ENCODE measurements around the gene FBXL16. TPM values are rescaled to one million over a fixed set of nuclear protein-coding genes. Genes with fewer than 3 reads are reported as not detected.

The FBXL16 gene
- polyA plus RNA-seq, 1 of the 3 experiments (the other 2 are of a cell fraction) = 19.8 TPM

GRCh38 chr16:660132-660458 lies 45.5 kb downstream of the FBXL16 start:
- no peak overlapping the region for H3K9ac ChIP-seq
- WGBS (ENCODE audit: low lambda C conversion rate) = 49% methylated on average over 5 of the region's 6 CpGs
- H3K4me3 ChIP-seq (ENCODE audit: low read depth in 2 of 2, low read length in 1 of 2) = peak overlapping the region in 1 of 2 experiments; percentile 40; a peak in 2 of 4 replicates
- peak overlapping the region; percentile 45 to 96 for H3K27ac ChIP-seq (ENCODE audit: low read depth in 2 of 2, low read length in 1 of 2)
- CTCF ChIA-PET = interaction anchor here (0.7 to 6.7 kb wide), 13 partner anchors 10 to 88 kb away, joined by 3 to 92 read pairs (median 5); partner anchors contain the start of genes MCRIP2, RHBDL1, STUB1 and WDR24
- H3K27me3 ChIP-seq (ENCODE audit: insufficient read depth) = no peaks in the 10 kb centered on the region
- H3K4me2 ChIP-seq = peak overlapping the region; percentile 63; the same call in 1 of the 2 replicates
- no peaks in the 10 kb centered on the region for H3K9me3 ChIP-seq
- no peaks in the 10 kb centered on the region for H3F3A ChIP-seq (replicated peaks; ENCODE audit: insufficient read depth)
- POLR2A ChIA-PET = interaction anchor here (1.0 to 1.5 kb wide), 5 partner anchors 8 to 71 kb away, joined by 3 to 13 read pairs (median 4); partner anchors contain the start of genes METRN, METTL26 and STUB1
- H3K9me2 ChIP-seq = no peaks in the 10 kb centered on the region
- peaks cover 0 to 49% of the 10 kb centered on the region in 2 experiments for H3K36me3 ChIP-seq (replicated peaks in 1 of 2; ENCODE audit: control insufficient read depth in 1 of 2, insufficient read depth in 2 of 2, low read length in 1 of 2)
- H3K4me1 ChIP-seq (ENCODE audit: control insufficient read depth in 1 of 2, insufficient read depth in 2 of 2, low read depth in 1 of 2, low read length in 1 of 2) = peaks cover 3 to 35% of the 10 kb centered on the region in 2 experiments; a peak in 3 of 4 replicates
- H2AFZ ChIP-seq (ENCODE audit: low read depth) = 0 out of 2 replicates have a peak overlapping the region, but pooled peaks have one; percentile 37
- no peak for TF ChIP-seq EZH2phosphoT487 (IDR thresholded peaks at IDR 0.05; ENCODE audit: borderline replicate concordance, low read depth)
- no peak for TF ChIP-seq NFIC (IDR thresholded peaks at IDR 0.05; ENCODE audit: borderline replicate concordance)
- TF ChIP-seq CTCF (IDR thresholded peaks at IDR 0.05) = no peak
- TF ChIP-seq TEAD4 (IDR thresholded peaks at IDR 0.05; ENCODE audit: borderline replicate concordance, insufficient read depth) = no peak
- no peak for TF ChIP-seq JUND (IDR thresholded peaks at IDR 0.05)
- no peak for TF ChIP-seq YY1 (IDR thresholded peaks at IDR 0.05; ENCODE audit: low read depth)
- no peak for TF ChIP-seq PBX3 (IDR thresholded peaks at IDR 0.05)
- TF ChIP-seq REST (IDR thresholded peaks at IDR 0.05; ENCODE audit: low read depth, low read length) = no peak
- no peak for TF ChIP-seq TAF1 (IDR thresholded peaks at IDR 0.05; ENCODE audit: borderline replicate concordance, low read depth, low read length)
- TF ChIP-seq RXRA (IDR thresholded peaks at IDR 0.05; ENCODE audit: borderline replicate concordance, low read depth) = no peak
- no peaks in the 10 kb centered on the region for H4K20me1 ChIP-seq (ENCODE audit: insufficient read depth)
- DNase-seq = no peak
- H3K79me2 ChIP-seq (ENCODE audit: insufficient read depth) = no peaks in the 10 kb centered on the region
